Measurements from ENCODE around the gene TCFL5.
A peak's percentile ranks its signal among the peaks of the same experiment; 100 is the strongest.

GRCh38 chr20:62805155-62805710, 56.4 kb downstream of the TCFL5 start:
- no peak for TF ChIP-seq POLR2A (IDR thresholded peaks at IDR 0.05; ENCODE audit: low read depth, low read length)
- TF ChIP-seq KLF5 (IDR thresholded peaks at IDR 0.05; ENCODE audit: partially characterized antibody) = no peak
- 0 out of 2 replicates have a peak, but pooled peaks have one; percentile 2 for TF ChIP-seq LARP7 (IDR thresholded peaks at IDR 0.05)
- no peak for TF ChIP-seq CTCF (IDR thresholded peaks at IDR 0.05 in 2 of 3, conservative IDR thresholded peaks at IDR 0.05 in 1 of 3; ENCODE audit: control insufficient read depth in 2 of 3, extremely low read depth in 1 of 3, insufficient read depth in 1 of 3, low read depth in 3 of 3, low read length in 3 of 3)
- TF ChIP-seq EP300 (IDR thresholded peaks at IDR 0.05; ENCODE audit: borderline replicate concordance in 1 of 2, control insufficient read depth in 1 of 2, low read depth in 2 of 2, low read length in 2 of 2) = no peak
- TF ChIP-seq ZZZ3 (IDR thresholded peaks at IDR 0.05; ENCODE audit: control insufficient read depth, insufficient read length, low read depth) = no peak
- TF ChIP-seq, protein P1, sequence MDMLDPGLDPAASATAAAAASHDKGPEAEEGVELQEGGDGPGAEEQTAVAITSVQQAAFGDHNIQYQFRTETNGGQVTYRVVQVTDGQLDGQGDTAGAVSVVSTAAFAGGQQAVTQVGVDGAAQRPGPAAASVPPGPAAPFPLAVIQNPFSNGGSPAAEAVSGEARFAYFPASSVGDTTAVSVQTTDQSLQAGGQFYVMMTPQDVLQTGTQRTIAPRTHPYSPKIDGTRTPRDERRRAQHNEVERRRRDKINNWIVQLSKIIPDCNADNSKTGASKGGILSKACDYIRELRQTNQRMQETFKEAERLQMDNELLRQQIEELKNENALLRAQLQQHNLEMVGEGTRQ (IDR thresholded peaks at IDR 0.05; ENCODE audit: borderline replicate concordance, low read depth, low read length) = no peak
- TF ChIP-seq NFIC (IDR thresholded peaks at IDR 0.05; ENCODE audit: low read depth, low read length) = no peak
- no peak for TF ChIP-seq POLR2AphosphoS5 (IDR thresholded peaks at IDR 0.05; ENCODE audit: low read length)
- TF ChIP-seq RCOR1 (conservative IDR thresholded peaks at IDR 0.05; ENCODE audit: low read depth, low read length) = no peak
- TF ChIP-seq, protein P2, sequence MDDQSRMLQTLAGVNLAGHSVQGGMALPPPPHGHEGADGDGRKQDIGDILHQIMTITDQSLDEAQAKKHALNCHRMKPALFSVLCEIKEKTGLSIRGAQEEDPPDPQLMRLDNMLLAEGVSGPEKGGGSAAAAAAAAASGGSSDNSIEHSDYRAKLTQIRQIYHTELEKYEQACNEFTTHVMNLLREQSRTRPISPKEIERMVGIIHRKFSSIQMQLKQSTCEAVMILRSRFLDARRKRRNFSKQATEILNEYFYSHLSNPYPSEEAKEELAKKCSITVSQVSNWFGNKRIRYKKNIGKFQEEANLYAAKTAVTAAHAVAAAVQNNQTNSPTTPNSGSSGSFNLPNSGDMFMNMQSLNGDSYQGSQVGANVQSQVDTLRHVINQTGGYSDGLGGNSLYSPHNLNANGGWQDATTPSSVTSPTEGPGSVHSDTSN (IDR thresholded peaks at IDR 0.05; ENCODE audit: insufficient replicate concordance, low read depth, low read length) = no peak
- TF ChIP-seq JUND (IDR thresholded peaks at IDR 0.05; ENCODE audit: low read depth, low read length) = no peak
